Panc1 (cell line): ENCODE measurements around the gene ADGRL3. TPM values are rescaled to one million over a fixed set of nuclear protein-coding genes. Genes with fewer than 3 reads are reported as not detected.
"Not testable (repeated sequence)": the region's sequence is repeated elsewhere in the genome, so short reads cannot be mapped to it uniquely, and the experiment has no call there.

Source experiments
- ATAC-seq: fragments of 200-7000 bp; cut with Tn5 transposase; 2 replicates; pipeline ENCODE4 v1.9.1; 2020; ENCODE audit warnings: mild to moderate bottlenecking, moderate library complexity
- BruUV-seq: library from RNA; stranded (reverse); fragments of 400-500 nt; replicated peaks from 2 replicates; lab custom pipeline; 2021; lab: Mats Ljungman, UMichigan
- CTCF ChIA-PET: fragments of 300-600 bp; sonication (Branson Sonifier 250); formaldehyde crosslinking; loops from one replicate; lab custom pipeline; 2022; ENCODE audit warnings: antibody characterized with exemption; lab: Charles Lee
- POLR2A ChIA-PET: fragments of 300-600 bp; sonication (Branson Sonifier 250); formaldehyde crosslinking; loops from one replicate; lab custom pipeline; 2022; ENCODE audit warnings: antibody characterized with exemption; lab: Charles Lee
- DNase-seq: peaks from one replicate; pipeline ENCODE4 v3.0.0-alpha.2; 2010; ENCODE audit warnings: low read depth, low spot score
- H3K27ac ChIP-seq: 2 replicates; pipeline ENCODE4 v1.5.1; 2011; ENCODE audit warnings: mild to moderate bottlenecking, low read length, inconsistent platforms
- H3K27me3 ChIP-seq: fragments of 200-500 bp; sonication (Bioruptor generic); 2 replicates; pipeline ENCODE4 v1.6.0; 2014; ENCODE audit warnings: low read length, inconsistent platforms; ENCODE audit not compliant: control insufficient read depth, insufficient read depth
- H3K36me3 ChIP-seq: fragments of 200-500 bp; sonication (Bioruptor generic); 2 replicates; pipeline ENCODE4 v1.5.1; 2014; ENCODE audit warnings: inconsistent platforms, mild to moderate bottlenecking, low read length, moderate library complexity; ENCODE audit not compliant: control insufficient read depth, insufficient read depth
- H3K4me1 ChIP-seq: 2 replicates; pipeline ENCODE4 v1.5.1; 2011; ENCODE audit warnings: inconsistent platforms, mild to moderate bottlenecking, low read length, moderate library complexity; ENCODE audit not compliant: control insufficient read depth, insufficient read depth
- H3K4me3 ChIP-seq, 2 experiments: 2 replicates each; pipeline ENCODE4 v1.5.1; 2011 to 2012; ENCODE audit warnings: low read depth in 2 of 2, low read length in 2 of 2, mild to moderate bottlenecking in 2 of 2, inconsistent platforms in 1 of 2, moderate library complexity in 1 of 2
- H3K9me3 ChIP-seq: fragments of 200-500 bp; sonication (Bioruptor generic); 2 replicates; pipeline ENCODE4 v1.5.1; 2014; ENCODE audit warnings: low read depth, mild to moderate bottlenecking, inconsistent platforms, low read length, moderate library complexity; ENCODE audit not compliant: control insufficient read depth, insufficient read depth
- POLR2AphosphoS5 ChIP-seq: IDR thresholded peaks from 2 replicates; pipeline ENCODE4 v1.6.1; 2012; ENCODE audit warnings: mild to moderate bottlenecking, low read depth, low read length, moderate library complexity
- REST ChIP-seq, 2 experiments: IDR thresholded peaks; 2 replicates each; pipeline ENCODE4 v1.6.1; 2011 to 2012; ENCODE audit warnings: low read depth in 2 of 2, control low read depth in 1 of 2, low read length in 1 of 2, mild to moderate bottlenecking in 1 of 2, moderate library complexity in 1 of 2; ENCODE audit not compliant: insufficient read depth in 1 of 2
- SIN3A ChIP-seq: IDR thresholded peaks from 2 replicates; pipeline ENCODE4 v1.6.1; 2012; ENCODE audit warnings: low read depth, mild to moderate bottlenecking, low read length, moderate library complexity, borderline replicate concordance; ENCODE audit not compliant: insufficient read depth
- TCF7L2 ChIP-seq: IDR thresholded peaks from 2 replicates; pipeline ENCODE4 v1.6.1; 2011; ENCODE audit warnings: mild to moderate bottlenecking, low read depth, low read length, inconsistent platforms
- in situ Hi-C: cut with HindIII; loops from 2 replicates; pipeline ENCODE4 v1.10.0; 2016; ENCODE audit warnings: low sequenced_read_pairs, low pct_unique_long_range_greater_than_20kb
- intact Hi-C: fragments of 100-400 bp; cut with micrococcal nuclease; formaldehyde crosslinking; loops from one replicate; pipeline ENCODE4 v1.10.0; 2022; ENCODE audit not compliant: unreplicated experiment
- total RNA-seq: library from RNA; stranded (reverse); gene quantifications from one replicate; pipeline ENCODE4 v1.2.1, GENCODE V29; 2021; ENCODE audit not compliant: unreplicated experiment
- TF ChIP-seq, protein P1 (sequence below): fragments of 450-650 bp; IDR thresholded peaks from 2 replicates; pipeline ENCODE4 v1.5.1; 2017; ENCODE audit warnings: mild to moderate bottlenecking

Gene ADGRL3
- total RNA-seq, 1 experiment from 2014 or later: 0.23 TPM

DNA sequence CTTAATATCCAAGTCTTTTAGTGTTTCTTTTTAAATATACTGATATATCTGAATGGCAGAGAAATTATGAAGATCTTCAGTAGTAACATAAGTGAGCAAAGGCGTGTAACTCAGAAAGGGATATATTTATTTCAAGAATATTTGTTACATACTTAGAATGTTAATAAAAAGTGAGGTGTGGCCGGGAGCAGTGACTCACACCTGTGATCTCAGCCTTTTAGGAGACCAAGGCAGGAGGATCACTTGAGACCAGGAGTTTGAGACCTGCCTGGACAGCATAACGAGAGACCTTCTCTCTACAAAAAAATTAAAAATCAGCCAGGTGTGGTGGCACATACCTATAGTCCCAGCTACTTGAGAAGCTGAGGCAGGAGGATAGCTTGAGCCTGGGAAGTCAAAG, 651.0 kb downstream of the ADGRL3 start:
- intact Hi-C loops: no loop called here
- TF ChIP-seq REST (IDR thresholded peaks at IDR 0.05; ENCODE audit: insufficient read depth in 1 of 2, low read depth in 2 of 2, low read length in 1 of 2) (no peak), SIN3A (no peak), POLR2AphosphoS5 (no peak), TCF7L2 (no peak)
- TF ChIP-seq, protein P1, sequence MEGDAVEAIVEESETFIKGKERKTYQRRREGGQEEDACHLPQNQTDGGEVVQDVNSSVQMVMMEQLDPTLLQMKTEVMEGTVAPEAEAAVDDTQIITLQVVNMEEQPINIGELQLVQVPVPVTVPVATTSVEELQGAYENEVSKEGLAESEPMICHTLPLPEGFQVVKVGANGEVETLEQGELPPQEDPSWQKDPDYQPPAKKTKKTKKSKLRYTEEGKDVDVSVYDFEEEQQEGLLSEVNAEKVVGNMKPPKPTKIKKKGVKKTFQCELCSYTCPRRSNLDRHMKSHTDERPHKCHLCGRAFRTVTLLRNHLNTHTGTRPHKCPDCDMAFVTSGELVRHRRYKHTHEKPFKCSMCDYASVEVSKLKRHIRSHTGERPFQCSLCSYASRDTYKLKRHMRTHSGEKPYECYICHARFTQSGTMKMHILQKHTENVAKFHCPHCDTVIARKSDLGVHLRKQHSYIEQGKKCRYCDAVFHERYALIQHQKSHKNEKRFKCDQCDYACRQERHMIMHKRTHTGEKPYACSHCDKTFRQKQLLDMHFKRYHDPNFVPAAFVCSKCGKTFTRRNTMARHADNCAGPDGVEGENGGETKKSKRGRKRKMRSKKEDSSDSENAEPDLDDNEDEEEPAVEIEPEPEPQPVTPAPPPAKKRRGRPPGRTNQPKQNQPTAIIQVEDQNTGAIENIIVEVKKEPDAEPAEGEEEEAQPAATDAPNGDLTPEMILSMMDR: no peak
- no peak overlapping the region for H3K27ac ChIP-seq
- no peak for DNase-seq
- no peaks in the 10 kb centered on the region for H3K4me1 ChIP-seq
- ATAC-seq: no peak
- H3K4me3 ChIP-seq: no peak overlapping the region
- H3K9me3 ChIP-seq: no peaks in the 10 kb centered on the region
- BruUV-seq: no TSS peak
- ChIA-PET POLR2A (no interaction called here), CTCF (no interaction called here)
- H3K27me3 ChIP-seq: no peaks in the 10 kb centered on the region
- H3K36me3 ChIP-seq: no peaks in the 10 kb centered on the region
- in situ Hi-C loops: no loop called here

- H3K36me3 ChIP-seq, H3K4me3 ChIP-seq, H3K9me3 ChIP-seq, in situ Hi-C loops, DNase-seq, intact Hi-C loops, H3K27ac ChIP-seq, BruUV-seq, H3K4me1 ChIP-seq, H3K27me3 ChIP-seq, ATAC-seq, POLR2A ChIA-PET, CTCF ChIA-PET: not testable (repeated sequence)
Observed at GRCh38 chr4:61852105-61852504, 652.0 kb downstream of the ADGRL3 start.

DNA sequence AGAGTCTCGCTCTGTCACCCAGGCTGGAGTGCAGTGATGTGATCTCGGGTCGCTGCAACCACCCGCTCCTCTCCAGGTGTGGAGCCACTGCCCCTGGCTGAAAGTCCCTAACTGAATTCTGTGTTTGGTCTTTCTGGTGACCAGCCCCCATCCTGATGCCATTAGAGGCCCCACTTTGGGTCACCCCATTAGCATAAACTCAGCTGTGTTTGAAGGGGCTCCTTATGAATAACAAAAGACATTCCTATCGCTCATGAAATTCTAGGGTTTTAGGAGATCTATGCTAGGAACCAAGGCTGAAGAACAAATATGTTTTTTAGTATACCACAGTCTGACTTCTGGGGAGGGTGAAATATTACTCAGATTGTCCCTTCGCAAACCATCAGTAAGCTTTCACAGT, 652.9 kb downstream of the ADGRL3 start:
- CTCF ChIA-PET: no interaction called here
- intact Hi-C loops: no loop called here
- Histone ChIP-seq H3K4me3 (no peak overlapping the region), H3K9me3 (no peaks in the 10 kb centered on the region), H3K36me3 (no peaks in the 10 kb centered on the region), H3K27me3 (no peaks in the 10 kb centered on the region), H3K27ac (no peak overlapping the region), H3K4me1 (no peaks in the 10 kb centered on the region)
- in situ Hi-C loops: no loop called here
- BruUV-seq: no TSS peak
- no peak for ATAC-seq
- no peak for DNase-seq
- POLR2A ChIA-PET: no interaction called here
- no peak for TF ChIP-seq SIN3A
- no peak for TF ChIP-seq TCF7L2
- no peak for TF ChIP-seq POLR2AphosphoS5
- TF ChIP-seq, protein P1: no peak
- TF ChIP-seq REST (IDR thresholded peaks at IDR 0.05; ENCODE audit: insufficient read depth in 1 of 2, low read depth in 2 of 2, low read length in 1 of 2): no peak
